Erythroblast (primary cell): ENCODE results near the gene C10orf95.
A peak's percentile ranks its signal among the peaks of the same experiment; 100 is the strongest.
"Not testable (repeated sequence)": the region's sequence is repeated elsewhere in the genome, so short reads cannot be mapped to it uniquely, and the experiment has no call there.

Experiments
- DNase-seq, 2 experiments: peaks; one replicate each; lab custom pipeline; 2025; lab: John Stamatoyannopoulos, UW
- GATA1 ChIP-seq: IDR thresholded peaks from 2 replicates; pipeline ENCODE4 v1.6.1; 2011; ENCODE audit warnings: low read depth, mild to moderate bottlenecking, control low read depth, low read length, moderate library complexity
- POLR2A ChIP-seq: IDR thresholded peaks from 2 replicates; pipeline ENCODE4 v1.6.1; 2011; ENCODE audit warnings: mild to moderate bottlenecking, low read length

Gene C10orf95

DNA sequence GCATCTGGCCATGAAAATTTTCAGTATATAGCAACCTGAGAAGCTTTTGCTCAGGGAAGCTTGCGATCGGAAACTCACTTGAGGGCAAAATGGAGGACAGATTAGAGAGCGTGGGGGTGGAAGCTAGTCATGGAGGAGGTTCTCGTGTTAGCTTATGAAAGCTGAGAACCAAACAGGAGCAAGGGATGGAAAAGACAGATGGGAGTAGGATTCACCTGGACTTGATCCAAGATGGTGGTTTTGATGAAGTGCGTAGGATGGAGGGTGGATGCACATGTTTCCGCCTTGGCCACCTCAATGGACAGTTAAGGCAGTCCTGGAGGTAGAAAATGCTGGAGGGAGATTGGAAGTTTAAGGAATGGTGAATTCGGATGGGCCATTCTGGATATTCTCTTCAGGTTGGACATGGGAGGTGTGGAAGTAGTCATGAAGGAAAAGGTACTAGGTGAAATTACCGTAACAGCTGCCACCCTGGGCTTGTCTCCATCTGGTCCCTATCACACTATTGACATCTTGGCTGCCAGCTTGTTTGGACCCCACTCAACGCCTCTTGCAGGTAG lies 6.3 kb upstream of the C10orf95 start:
- no peak for DNase-seq
- TF ChIP-seq POLR2A = no peak
- TF ChIP-seq GATA1 = no peak

DNA sequence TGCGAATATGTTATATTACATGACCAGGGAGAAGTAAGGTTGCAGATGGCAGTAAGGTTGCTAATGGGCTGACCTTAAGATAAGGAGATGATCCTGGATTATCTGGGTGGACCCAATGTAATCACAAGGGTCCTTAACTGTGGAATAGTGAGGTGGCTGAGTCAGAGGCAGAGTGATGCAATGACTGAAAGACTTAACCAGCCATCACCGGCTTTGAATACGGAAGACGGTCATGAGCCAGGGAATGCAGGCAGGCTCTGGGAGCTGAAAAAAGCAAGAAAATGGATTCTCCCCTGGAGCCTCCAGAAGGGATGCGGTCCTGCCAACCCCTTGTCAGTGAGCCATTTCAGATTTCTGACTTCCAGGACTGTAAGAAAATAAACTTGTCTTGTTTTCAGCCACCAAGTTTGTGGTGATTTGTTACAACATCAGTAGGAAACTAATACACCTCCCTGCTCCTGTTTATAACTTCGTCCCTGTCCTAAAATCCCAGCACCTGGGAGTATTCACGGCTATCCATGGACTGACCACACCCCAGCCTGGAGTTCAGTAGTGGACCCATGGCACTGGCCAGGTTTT lies 4.6 kb upstream of the C10orf95 start:
- TF ChIP-seq POLR2A = peak; percentile 32
- TF ChIP-seq GATA1 = no peak
- peak; percentile 78 to 89 for DNase-seq

DNA sequence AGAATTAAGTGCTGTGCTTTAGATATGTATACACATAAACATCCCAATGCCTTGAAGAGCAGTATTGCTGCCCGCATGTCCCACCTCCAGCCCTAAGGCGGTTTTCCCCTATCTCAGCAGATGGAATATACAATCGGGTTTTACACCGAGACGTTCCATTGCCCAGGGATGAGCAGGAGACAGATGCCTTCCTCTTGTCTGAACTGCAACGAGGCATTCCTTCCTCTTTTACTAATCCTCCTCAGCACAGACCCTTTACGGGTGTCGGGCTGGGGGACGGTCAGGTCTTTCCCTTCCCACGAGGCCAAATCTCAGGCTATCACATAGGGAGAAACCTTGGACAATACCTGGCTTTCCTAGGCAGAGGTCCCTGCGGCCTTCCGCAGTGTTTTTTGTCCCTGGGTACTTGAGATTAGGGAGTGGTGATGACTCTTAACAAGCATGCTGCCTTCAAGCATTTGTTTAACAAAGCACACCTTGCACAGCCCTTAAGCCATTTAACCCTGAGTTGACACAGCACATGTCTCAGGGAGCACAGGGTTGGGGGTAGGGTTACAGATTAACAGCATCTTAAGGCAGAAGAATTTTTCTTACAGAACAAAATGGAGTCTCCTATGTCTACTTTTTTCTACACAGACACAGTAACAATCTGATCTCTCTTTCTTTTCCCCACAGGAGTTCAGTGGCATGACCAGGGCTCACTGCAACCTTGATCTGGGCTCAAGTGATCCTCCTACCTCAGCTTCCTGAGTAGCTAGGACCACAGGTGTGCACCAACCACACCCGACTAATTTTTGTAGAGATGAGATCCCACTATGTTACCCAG lies 3.5 kb upstream of the C10orf95 start:
- not testable (repeated sequence) for DNase-seq

DNA sequence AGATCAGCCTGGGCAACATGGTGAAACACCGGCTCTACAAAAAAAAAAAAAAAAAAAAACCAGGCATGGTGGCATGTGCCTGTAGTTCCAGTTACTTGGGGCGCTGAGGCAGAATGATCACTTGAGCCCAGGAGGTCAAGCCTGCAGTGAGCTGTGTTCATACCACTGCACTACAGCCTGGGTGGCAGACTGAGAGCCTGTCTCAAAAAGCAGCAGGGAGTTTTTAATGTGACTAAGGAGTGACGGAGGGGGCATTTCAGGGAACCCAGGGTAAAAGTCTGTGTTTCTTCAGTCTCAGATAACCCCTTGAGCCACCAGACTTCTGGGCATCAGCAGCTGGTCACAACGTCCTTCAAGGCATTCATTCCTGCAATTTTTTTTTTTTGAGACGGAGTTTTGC lies 2.2 kb upstream of the C10orf95 start:
- DNase-seq = no peak
- TF ChIP-seq GATA1 (no peak), POLR2A (no peak)

DNA sequence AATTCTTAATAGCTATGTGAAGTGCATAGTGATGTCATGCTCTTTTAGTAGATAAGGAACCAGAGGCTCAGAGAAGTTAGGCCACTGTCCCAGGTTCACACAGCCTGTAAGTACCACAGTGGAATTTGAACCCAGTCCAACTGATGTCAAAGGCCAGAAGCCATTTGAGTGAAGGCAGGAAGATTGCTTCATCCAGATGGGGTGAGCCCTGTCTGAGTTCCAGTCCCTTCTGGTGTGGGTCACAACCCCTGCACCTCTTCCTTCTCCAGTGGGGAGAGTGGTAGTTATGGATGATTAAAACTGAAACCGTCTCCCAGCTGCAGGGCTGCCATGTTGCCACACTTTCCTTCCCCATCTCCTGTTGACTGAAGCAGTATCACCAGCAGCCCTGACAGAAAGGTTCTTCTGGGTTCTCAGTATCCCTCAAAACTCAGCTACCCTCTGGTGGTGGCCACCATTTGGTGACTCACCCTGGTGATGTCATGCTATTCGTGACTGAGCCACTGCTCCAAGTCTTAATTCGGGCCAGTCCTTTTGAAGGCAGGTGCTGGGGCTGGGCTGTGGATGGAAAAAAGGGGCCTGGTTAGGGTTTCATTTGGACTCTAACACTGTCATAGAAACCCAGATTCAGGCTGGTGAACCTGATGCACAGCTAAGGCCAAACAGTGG lies 1.5 kb upstream of the C10orf95 start:
- no peak for TF ChIP-seq GATA1
- no peak for TF ChIP-seq POLR2A
- DNase-seq = peak; percentile 63 to 87

DNA sequence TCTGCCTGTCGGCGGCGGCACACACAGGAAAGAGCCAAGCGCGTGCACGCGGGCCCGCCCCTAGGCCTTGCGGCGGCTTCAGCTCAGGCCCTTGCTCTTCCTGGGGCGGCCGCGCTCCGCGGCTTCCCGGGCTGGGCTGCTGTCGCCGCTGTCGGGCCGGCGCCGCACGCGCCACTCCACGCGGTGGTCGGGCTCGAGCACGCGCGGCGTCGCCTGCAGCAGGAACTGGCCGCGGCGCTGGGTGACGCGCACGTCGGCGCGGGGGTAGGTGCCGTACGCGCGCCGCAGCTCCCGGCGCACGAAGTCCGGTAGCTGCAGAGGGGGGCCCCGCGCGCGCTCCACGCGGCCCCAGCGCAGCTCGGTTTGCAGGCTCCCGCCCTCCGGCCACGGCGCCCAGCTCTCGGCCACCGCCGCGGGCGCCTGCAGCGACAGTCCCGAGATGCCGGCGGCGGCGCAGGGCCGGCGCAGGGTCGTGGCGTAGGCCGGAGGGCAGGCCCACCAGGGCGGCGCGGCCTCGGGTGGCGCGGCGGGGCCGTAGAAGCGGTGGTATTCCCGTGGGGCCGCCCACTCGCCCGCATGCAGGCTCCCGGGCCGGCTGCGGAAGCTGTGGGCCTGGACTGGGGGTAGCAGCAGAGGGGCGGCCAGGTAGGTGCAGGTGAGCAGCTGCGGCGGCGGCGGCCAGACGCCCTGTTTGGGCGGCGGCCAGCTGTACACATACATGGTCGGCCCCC lies 804 bp downstream of the C10orf95 start:
- TF ChIP-seq GATA1 (no peak), POLR2A (peak; percentile 86)
- DNase-seq = peak; percentile 91 to 92

DNA sequence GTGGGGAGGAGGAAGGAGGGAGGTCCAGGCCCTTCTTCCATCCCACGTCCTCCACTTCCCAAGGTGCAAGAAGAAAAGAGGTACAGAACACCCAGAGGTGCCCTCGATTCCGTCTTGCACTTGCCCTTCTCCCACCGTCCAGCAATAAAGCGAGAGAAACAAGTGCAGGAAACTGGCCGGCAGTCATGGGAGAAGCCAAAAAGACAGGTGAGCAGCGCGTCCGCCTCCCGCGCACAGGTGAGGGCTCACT lies 1.3 kb downstream of the C10orf95 start:
- no peak for TF ChIP-seq GATA1
- TF ChIP-seq POLR2A = no peak
- DNase-seq = no peak

DNA sequence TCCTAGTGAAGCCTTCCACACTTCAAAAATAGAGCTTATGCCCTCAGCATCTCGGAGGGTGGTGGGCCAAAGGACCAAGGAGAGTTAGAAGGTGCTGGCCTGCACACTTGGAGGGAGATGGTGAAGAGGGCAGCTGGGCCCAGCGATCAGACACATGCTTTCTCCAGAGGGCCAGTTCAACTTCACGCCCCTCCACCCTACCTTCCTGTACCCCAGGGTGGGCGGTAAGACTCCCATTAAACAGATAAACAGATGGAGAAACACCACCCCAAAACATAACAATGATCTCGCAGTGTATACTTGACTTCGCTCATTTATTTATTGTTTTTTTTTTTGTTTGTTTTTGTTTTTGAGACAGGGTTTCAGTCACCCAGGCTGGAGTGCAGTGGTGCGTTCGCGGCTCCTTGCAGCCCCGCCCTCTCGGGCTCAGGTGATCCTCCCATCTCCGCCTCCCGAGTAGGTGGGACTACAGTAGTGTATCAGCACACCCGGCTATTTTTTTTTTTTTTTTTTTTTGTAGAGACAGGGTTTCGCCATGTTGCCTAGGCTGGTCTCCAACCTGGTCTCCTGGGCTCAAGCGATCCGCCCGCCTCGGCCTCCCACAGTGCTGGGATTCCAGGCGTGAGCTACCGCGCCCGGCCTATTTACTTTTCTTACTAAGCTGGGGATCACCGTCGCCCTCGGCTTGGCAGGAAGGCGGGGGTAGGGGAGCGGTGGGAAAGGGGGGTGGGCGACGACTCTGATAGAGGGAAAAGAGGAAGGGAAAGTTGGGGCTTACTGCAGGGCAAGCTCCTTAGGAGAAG lies 1.8 kb downstream of the C10orf95 start:
- TF ChIP-seq GATA1 (no peak), POLR2A (no peak)
- peak; percentile 85 to 87 for DNase-seq

DNA sequence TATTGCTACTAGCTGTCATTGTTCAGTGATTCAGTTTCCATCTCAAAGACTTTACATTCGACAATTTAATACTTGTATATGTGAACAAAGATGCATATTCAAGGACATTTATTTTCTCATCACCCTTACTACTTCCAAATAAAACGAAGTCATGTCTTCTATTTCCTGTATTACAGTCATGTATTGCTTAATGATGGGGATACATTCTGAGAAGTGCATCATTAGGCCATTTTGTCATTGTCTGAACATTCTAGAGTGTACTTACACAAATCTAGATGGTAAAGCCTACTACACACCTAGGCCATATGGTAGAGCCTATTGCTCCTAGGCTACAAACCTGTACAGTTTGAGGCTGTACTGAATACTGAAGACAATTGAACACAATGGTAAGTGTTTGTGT lies 6.5 kb downstream of the C10orf95 start:
- no peak for TF ChIP-seq POLR2A
- TF ChIP-seq GATA1 = no peak
- no peak for DNase-seq

DNA sequence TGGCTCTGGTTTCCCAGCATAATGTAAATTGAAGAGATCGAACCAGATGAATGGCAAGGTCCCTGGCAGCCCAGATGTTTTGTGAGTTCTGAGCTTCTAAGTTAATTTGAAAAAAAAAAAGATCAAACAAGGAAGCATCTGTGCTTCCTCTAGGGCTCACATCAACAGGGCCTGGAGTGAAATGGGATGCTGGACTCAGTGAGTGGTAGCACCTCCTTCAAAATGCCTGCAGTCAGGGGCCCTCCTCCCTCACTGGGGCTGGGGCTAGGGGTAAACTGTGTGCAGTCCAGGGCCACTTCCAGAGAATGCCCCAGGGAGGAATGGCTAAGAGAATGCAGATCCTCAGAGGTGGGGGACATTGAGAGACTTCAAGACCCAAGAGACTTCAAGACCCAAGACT lies 13.0 kb downstream of the C10orf95 start:
- DNase-seq = no peak
- TF ChIP-seq GATA1 = no peak
- TF ChIP-seq POLR2A = no peak

DNA sequence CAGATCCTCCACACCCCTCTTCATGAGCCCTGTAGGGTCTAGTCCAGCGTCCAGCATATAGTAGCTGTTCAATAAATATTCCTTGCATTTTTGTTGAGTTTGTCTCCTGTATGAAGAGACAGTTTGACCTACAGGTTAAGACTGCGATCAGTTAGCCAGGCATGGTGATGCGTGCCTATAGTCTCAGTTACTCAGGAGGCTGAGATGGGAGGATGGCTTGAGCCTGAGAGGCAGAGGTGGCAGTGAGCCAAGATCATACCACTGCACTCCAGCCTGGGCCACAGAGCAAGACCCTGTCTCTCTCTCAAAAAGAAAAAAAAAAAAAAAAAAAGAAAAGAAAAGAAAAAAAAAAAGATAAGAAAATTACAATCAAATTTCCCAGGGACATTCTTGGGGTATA lies 13.8 kb downstream of the C10orf95 start:
- TF ChIP-seq GATA1 (no peak), POLR2A (no peak)
- no peak for DNase-seq

DNA sequence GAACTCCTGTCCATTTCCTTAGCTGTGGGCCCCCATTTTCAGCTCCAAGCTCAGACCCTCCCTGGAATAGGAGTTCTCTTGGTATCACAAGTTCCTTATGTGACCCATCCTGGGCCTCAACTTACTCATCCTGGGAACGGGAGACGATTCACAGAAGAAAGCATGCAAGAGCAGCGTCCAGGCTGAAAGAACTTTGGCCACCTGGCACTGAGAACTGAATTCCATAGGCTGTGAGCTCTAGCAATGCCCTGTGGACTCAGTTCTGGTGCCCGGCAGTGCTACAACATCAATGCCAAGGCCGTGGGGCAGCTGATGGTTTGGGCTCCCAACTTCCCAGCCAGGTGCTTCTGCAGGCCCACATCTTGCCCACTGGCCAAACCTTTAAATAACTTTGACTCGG lies 15.0 kb downstream of the C10orf95 start:
- no peak for DNase-seq
- TF ChIP-seq POLR2A (no peak), GATA1 (no peak)
